Measurements from ENCODE around the gene CDC42BPA.

- TF ChIP-seq POLR2A (IDR thresholded peaks at IDR 0.05): no peak
- TF ChIP-seq, protein P1, sequence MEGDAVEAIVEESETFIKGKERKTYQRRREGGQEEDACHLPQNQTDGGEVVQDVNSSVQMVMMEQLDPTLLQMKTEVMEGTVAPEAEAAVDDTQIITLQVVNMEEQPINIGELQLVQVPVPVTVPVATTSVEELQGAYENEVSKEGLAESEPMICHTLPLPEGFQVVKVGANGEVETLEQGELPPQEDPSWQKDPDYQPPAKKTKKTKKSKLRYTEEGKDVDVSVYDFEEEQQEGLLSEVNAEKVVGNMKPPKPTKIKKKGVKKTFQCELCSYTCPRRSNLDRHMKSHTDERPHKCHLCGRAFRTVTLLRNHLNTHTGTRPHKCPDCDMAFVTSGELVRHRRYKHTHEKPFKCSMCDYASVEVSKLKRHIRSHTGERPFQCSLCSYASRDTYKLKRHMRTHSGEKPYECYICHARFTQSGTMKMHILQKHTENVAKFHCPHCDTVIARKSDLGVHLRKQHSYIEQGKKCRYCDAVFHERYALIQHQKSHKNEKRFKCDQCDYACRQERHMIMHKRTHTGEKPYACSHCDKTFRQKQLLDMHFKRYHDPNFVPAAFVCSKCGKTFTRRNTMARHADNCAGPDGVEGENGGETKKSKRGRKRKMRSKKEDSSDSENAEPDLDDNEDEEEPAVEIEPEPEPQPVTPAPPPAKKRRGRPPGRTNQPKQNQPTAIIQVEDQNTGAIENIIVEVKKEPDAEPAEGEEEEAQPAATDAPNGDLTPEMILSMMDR (IDR thresholded peaks at IDR 0.05): no peak
These were observed 77.3 kb downstream of the CDC42BPA start for GRCh38 chr1:227240983-227241382.
